Stimulated activated CD8-positive, alpha-beta memory T cell treated with anti-CD3 and anti-CD28 coated beads, Interleukin-12 subunit alpha, Interleukin-12 subunit beta, amount 100 ng/mL, for 1 hour (primary cell): ENCODE data around the gene STAT3.
"Not testable (repeated sequence)": the region's sequence is repeated elsewhere in the genome, so short reads cannot be mapped to it uniquely, and the experiment has no call there.

ENCODE experiments used
- DNase-seq: peaks from one replicate; pipeline ENCODE4 v3.0.0-alpha.2; 2020; ENCODE audit warnings: low read depth

Gene STAT3

DNA sequence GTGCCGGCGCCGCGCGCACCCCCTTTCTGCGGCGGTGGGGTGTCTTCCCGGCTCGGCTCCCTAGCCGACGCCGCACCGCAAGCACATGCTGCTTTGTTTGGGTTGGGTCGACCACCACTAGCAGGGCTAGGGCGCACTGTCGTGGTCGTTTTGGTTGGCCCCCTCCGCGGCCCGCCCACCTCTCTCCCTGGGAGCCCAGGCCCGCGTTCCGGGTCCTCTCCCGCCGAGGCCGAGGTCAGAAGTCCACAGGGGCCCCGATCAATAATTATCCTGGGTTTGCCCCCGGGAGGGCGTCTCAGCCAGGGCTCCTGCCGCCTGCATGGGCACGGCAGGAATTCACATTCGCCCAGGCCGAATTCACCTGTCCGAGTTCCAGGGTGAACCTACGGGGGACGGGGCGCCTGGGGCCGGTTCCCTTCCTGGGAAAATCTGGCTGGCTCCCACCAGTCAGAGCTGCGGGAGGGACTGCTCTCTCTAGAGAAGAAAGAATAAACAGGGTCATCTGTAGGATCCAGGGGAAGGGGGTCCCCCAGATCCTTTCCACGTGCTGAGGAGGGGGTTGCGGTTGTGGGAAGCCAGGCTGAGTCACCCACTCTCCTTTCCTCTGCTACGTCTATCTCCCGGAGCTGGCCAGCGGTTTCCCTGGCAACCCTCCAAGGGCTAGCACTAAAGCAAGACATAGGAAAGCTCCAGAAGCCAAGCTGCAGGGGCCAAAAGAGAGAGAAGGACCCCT is 111.5 kb downstream of the STAT3 start:
- no peak for DNase-seq

DNA sequence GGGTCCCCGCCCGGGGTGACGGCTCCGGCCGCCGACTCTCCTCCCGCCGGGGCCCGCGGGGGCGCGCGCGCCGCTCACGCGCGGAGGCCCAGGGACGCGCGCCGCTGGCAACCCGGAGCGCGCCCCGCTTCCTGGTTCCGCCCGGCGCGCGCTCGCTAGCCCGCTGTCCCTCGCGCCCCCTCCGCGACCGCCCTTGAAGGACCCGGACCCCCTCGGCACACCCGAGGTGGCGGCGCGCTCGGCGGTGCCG is 112.0 kb downstream of the STAT3 start, which contains the start of gene STAT5B:
TSS of gene STAT5B (minus strand) at position 33 of the 250 bp plus-strand sequence. CDS start 44,264 bp downstream, outside the sequence.
- peak; percentile 32 for DNase-seq

DNA sequence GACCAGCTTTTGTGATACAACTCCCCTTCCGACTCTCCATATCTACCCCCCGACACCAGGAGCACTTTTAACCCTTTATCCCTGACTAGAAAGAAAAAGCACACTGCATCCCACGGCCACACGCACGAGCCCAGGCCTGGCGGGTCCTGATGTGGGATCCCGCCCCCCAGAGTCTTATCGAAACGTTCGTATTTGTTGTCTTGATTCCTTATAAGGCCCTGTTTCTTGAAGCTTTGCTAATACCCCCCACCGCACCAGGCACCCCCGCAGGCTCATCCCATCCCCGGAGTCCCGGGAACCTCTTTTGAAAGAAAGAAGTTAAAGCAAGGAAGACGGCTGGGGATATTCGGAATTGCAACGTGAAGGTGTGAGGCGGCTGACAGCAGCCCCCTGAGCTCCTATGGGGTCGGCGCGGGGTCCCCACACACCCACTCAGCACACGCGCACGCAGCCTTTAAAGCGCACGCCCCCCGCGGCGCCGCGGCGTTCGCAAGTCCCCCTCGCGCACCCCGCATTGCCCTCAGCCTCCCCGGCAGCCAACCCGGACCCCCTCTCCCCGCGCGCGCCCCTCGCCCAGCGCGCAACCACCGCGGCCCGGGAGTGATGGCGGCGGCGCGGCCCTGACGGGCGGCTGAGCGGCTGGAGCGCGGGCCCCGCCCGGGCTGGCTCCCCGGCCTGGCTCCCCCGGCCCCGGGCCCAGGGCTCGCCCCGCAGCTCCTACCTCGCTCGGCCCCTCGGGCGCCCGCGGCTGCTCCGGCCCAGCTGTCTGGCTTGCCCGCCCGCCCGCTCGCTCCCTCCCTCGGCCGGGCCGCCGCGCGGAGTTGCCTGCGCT is 112.5 kb downstream of the STAT3 start:
- no peak for DNase-seq

DNA sequence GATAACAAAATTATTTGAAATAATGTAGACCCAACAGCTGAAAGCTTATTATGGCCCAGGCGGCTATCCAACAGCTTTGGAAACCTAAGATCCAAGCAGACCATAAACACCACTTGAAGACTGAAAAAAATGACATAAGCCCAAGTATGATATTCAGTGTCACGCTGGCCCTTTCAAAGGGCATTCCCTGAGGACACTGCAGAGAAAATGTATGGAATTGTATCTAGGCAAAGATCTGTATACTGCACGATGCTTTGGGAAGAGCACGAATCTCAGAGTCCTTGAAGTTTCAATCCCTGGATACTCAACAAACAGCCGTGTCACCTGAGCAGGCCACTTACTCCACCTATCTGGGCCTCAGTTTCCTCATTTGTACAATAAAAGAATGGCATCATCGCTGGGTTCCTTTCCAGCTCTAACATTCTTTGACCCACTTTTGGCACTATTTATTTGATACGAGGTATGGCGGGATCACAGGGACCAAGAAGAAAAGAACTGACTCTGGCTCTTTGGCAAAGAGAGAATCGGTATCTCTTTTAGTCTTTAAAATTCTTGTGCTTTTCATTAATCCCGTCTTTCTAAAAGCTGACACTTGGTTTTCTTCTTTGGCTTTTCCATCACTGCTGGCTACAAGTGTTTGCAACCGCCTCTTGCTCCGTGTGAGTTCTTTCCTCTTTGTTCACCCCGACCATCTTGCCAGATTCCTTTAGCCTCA is 113.3 kb downstream of the STAT3 start:
- DNase-seq: no peak

DNA sequence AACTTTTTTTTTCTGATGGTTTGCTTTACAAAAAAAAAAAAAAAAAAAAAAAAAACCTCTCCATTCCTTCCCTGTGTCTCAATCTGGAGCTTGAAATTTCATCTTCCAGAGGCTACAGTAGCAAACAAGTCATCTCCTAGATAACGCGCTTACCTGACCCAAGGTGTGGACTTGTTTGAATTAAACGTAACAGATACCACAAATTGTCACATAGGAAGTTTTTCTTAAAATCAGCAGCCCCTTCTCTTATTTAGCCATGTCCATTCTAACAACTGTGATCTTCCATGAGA is 114.0 kb downstream of the STAT3 start:
- DNase-seq: no peak

DNA sequence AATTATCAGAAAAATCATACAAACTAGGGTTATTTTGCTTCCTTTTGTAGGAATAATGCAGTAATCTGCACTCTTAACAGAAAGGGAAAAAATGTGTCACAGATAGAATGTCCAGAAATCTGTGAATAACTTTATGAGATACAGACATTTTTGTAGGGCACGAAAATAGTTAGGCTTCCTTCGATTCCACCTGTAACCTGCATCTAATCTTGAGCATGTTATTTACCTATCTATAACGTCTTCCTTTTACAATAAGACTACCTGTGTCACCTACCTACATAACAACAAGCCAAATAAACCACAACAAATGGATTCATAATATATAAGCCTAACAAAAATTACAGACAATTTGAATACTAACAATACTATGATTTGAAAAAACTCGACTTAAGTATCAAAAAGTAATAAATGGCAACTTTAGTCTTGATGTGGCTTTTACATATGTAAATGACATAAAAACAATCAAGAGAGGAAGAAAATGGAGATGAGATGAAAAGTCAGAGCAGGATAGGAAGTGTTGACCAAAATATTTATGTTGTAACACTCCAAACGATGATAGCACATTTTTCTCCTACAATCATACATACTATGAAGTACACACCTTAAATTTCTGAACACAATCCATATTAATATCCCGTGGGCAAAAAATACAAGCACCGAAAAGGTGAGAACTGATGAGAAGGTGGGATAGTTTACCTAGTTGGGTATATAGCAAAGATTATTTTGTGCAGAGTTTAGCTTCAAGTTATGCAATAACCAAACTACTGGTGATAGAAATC is 114.6 kb downstream of the STAT3 start:
- DNase-seq: no peak

DNA sequence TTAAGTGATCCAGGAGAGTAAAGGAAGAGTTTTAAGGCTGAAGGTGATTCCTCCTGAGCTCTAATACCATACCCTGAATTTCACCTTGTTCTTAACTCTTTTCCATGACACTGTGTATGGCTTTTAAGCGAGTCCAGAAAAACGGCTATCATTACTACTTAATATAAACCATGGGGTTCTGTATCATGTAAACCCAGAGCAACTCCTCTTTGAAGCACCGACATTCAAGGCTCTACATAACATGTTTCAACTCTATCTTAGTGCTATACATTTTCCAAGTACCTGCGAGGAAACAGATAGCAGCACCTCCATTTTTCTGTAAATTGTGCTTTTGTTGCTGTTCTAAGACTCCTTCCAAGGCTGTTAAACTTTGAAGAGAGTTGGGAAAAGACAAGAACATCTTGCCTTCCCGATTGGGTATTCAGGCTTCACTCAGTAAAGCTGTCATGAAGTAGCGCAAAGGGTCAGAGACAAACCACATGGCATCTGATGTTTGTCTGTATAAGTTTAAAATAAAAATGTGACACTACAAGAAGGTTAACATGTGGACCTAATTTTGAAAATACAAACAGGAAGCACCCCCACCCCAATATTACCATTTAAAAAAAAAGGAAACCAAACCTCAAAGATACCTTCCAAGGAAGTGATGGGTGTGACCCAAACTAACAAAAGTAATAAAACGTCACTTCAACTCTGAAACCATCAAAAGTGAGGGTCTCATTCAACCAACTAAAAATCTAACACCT is 115.9 kb downstream of the STAT3 start:
- no peak for DNase-seq

DNA sequence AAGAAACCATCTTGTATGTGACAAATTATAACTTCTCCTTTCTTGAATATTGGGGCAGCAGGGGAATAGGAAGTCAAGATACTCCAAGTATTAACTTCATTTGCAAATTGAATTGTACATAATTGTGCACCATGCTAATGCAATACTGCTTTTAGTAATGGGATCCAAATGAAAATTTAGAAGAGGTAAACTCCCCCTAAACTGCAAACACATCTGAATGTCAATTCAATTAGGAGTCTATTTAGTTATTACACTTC is 116.5 kb downstream of the STAT3 start:
- DNase-seq: no peak

DNA sequence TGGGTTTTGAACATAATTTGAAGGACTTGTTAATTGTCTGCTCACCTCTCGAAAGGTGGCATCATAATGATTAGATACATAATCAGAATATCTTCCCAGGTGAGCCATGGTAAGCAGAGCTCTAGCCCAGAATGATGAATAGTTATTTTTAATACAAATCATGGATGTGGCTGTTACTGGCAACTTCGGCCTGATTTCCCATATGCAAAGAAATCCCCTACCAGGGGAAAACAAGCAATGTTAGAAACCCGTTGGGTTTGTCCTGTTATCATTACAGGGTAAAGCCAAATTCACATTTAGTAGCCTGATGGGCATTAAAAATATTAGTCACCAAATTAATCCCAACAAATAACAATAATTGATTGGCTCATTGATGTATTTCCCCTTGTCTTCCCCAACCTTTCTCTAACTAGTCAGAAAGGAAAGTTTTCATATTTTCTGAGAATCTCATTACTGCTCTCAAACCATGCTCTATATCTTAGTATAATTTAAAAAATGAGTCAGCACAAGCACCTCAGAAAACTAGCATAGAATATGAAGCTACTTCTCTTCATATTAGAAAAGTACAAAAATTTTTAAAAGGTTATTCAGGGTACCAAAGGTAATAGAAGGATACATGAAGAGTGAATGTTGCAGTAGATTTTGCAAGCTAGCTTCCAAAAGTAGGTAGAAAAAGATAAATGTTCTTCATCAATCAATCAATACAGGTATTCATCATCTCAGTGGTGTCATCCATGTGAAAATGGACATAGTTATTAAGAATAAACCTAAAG is 117.0 kb downstream of the STAT3 start:
- no peak for DNase-seq

DNA sequence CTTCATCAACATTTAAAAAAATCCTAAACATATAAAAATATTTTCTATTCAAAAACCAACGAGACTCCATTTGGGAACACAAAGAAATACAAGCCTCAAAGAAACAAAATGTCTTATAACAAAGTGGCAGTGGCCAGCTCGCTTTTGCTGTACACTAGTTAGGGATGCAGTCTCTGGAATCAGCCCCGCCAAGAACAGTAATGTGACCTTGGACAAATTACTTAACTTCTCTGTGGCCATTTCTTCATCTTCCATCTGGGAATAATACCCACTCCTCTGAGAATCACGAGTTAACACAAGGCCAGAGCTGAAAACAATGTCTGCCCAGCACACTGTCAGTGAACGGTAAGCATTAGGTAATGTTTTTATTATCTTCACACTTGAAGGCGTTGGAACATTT is 117.6 kb downstream of the STAT3 start:
- no peak for DNase-seq

DNA sequence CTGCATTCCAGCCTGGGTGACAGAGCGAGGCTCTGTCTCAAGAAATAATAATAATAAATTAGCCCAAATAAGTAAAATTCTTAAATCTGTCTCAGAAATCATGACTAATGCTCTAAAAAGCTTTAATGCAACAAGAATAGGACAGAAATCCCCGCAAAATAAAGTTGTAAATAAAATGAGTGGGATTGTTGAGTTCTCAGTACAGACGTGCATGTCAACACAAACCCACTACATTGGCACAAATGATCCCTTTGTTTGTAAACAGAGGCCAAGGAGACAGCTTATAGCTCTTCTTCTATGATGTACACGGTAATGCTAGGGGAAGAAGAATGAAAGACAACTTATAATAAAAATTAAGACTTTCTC is 118.1 kb downstream of the STAT3 start:
- DNase-seq: no peak

DNA sequence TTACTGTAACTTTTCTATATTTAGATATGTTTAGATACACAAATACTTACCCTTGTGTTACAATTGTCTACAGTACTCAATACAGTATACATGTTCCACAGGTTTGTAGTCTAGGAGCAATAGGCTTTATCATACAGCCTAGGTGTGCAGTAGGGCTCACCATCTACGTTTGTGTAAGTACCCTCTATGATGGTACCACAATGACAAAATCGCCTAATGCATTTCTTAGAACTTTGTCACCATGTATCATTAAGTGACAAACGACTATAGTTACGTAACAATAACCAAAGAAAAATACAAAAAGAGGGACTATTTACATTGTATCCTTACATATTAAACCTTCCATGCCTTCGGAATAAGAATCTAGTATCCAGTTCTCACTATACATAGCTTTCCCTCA is 120.0 kb downstream of the STAT3 start:
- DNase-seq: no peak

DNA sequence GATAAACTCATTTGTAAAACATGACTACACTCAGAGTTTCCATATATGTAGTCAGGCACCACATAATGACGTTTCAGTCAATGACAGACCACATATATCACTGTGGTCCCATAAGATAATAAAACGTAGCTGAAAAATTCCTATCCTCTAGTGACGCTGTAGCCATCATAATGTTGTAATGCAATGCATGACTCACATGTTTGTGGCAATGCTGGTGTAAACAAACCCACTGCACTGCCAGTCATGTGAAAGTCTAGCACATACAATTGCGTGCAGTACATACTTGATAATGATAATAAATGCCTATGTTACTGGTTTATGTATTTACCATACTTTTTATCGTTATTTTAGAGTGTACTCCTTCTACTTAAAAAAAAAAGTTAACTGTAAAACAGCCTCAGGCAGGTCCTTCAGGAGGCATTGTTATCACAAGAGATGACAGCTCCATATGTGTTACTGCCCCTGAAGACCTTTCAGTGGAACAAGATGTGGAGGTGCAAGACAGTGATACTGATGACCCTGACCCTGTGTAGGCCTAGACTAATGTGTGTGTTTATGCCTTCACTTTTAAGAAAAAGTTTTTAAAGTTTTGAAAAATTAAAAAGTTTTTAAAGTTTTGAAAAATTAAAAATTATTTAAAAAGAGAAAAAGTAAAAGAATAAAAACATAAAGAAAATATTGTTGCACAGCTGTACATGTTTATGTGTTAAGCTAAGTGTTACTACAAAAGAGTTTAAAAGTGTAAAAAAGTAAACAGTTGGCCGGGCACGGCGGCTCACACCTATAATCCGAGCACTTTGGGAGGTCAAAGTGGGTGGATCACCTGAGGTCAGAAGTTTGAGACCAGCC is 121.1 kb downstream of the STAT3 start:
- DNase-seq: no peak

DNA sequence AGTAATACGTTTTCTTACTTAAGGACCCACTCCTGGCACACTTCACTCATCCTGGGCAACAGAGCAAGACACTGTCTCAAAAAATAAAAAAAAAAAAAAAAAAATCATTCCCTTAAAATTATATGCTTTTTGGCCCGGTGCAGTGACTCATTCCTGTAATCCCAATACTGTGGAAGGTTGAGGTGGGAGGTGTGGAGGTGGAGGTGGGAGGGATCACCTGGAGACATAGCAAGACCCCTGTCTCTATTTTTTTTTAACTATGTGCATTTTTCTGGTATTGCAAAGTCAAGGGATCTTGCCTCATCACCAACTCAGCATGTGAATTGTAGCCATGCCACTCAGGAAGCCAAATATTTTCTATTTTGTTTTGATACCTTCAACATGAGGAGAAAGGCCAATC is 121.8 kb downstream of the STAT3 start:
- no peak for DNase-seq

DNA sequence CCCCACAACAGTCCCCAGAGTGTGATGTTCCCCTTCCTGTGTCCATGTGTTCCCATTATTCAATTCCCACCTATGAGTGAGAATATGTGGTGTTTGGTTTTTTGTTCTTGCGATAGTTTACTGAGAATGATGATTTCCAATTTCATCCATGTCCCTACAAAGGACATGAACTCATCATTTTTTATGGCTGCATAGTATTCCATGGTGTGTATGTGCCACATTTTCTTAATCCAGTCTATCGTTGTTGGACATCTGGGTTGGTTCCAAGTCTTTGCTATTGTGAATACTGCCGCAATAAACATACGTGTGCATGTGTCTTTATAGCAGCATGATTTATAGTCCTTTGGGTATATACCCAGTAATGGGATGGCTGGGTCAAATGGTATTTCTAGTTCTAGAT is 123.9 kb downstream of the STAT3 start:
- DNase-seq: not testable (repeated sequence)
